ENCODE measurements around the gene ADGRL1. TPM values are rescaled to one million over a fixed set of nuclear protein-coding genes. Genes with fewer than 3 reads are reported as not detected.

Gene ADGRL1
- total RNA-seq, 1 experiment from 2014 or later = 117 TPM

DNA sequence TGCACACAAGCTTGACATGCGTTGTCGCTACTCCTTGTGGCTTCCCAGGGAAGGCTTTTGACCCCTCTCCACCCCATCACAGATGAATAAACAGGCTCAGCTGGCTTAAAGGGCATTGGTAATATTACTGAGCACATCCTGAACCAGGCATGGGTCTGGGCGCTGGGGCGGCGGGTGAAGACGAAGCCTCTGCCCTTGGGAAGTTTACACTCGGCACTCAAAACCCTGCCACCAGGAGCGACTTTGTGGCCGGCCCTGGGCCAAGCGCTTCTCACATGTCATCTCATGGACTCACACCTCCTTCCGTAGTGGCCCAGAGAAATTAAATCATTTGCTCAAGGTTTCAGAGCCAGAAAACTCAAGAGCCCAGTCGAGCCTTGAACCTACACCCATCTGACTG is 37.0 kb downstream of the ADGRL1 start:
- H2BK12ac ChIP-seq (ENCODE audit: insufficient read length, low read depth, low read length) = no peak overlapping the region
- no peak overlapping the region for H3K4ac ChIP-seq (ENCODE audit: low read depth, low read length)
- Mint-ChIP-seq H3K36me3 (ENCODE audit: insufficient read depth in 1 of 3, low read depth in 3 of 3) (peaks cover 45 to 61% (median 58%) of the 10 kb centered on the region in 3 experiments; a peak in 6 of 7 replicates), H3K9me3 (no peaks in the 10 kb centered on the region; a peak in 1 of 5 replicates), H3K4me1 (peaks cover 1 to 32% of the 10 kb centered on the region in 2 experiments; a peak in 3 of 4 replicates), H3K27ac (no peak overlapping the region), H3K4me3 (no peak overlapping the region), H3K27me3 (ENCODE audit: low read depth) (no peaks in the 10 kb centered on the region)
- H2AFZ ChIP-seq (ENCODE audit: low read length) = no peak overlapping the region
- H4K8ac ChIP-seq (replicated peaks; ENCODE audit: insufficient read length, low read depth, low read length) = no peak overlapping the region
- no peak overlapping the region for H3K23ac ChIP-seq (ENCODE audit: insufficient read length, low read depth, low read length)
- H3K56ac ChIP-seq (ENCODE audit: insufficient read length, low read depth, low read length) = no peak overlapping the region
- H2BK15ac ChIP-seq (ENCODE audit: low read depth, low read length) = no peak overlapping the region
- no peak overlapping the region for H3T11ph ChIP-seq (ENCODE audit: low read length)
- TF ChIP-seq, protein P1, sequence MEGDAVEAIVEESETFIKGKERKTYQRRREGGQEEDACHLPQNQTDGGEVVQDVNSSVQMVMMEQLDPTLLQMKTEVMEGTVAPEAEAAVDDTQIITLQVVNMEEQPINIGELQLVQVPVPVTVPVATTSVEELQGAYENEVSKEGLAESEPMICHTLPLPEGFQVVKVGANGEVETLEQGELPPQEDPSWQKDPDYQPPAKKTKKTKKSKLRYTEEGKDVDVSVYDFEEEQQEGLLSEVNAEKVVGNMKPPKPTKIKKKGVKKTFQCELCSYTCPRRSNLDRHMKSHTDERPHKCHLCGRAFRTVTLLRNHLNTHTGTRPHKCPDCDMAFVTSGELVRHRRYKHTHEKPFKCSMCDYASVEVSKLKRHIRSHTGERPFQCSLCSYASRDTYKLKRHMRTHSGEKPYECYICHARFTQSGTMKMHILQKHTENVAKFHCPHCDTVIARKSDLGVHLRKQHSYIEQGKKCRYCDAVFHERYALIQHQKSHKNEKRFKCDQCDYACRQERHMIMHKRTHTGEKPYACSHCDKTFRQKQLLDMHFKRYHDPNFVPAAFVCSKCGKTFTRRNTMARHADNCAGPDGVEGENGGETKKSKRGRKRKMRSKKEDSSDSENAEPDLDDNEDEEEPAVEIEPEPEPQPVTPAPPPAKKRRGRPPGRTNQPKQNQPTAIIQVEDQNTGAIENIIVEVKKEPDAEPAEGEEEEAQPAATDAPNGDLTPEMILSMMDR (conservative IDR thresholded peaks at IDR 0.05) = no peak
- no peaks in the 10 kb centered on the region for H4K20me1 ChIP-seq (ENCODE audit: control insufficient read depth, insufficient read depth, insufficient read length)
- H2BK120ac ChIP-seq (ENCODE audit: low read depth, low read length, poor library complexity, severe bottlenecking) = no peak overlapping the region
- no peak overlapping the region for H2AK5ac ChIP-seq (ENCODE audit: insufficient read length, low read length)
- no peaks in the 10 kb centered on the region for H3K27me3 ChIP-seq (ENCODE audit: insufficient read depth, low read length)
- no peak overlapping the region for H3K4me2 ChIP-seq (ENCODE audit: insufficient read depth, insufficient read length, low read length)
- no peak overlapping the region for H4K91ac ChIP-seq (ENCODE audit: insufficient read length, low read depth, low read length)
- no peak overlapping the region for H3K9ac ChIP-seq (ENCODE audit: extremely low read depth, insufficient read length, low read length)
- H3K4me1 ChIP-seq (ENCODE audit: insufficient read depth, low read length) = no peaks in the 10 kb centered on the region
- no peaks in the 10 kb centered on the region for H3K23me2 ChIP-seq (ENCODE audit: insufficient read length, low read depth, low read length, poor library complexity, severe bottlenecking)
- no CpG with 5 or more reads among the region's 12 CpGs for WGBS (ENCODE audit: extremely low coverage, insufficient read length, low lambda C conversion rate)
- H3K14ac ChIP-seq (ENCODE audit: insufficient read depth, low read length) = no peak overlapping the region
- H4K5ac ChIP-seq (ENCODE audit: insufficient read length, low read depth, low read length) = no peak overlapping the region
- H2BK5ac ChIP-seq (ENCODE audit: insufficient read length, low read length) = no peak overlapping the region
- no peaks in the 10 kb centered on the region for H3K9me3 ChIP-seq (ENCODE audit: control insufficient read depth, low read depth, low read length)
- H3K18ac ChIP-seq (ENCODE audit: insufficient read length, low read depth, low read length) = no peak overlapping the region
- no peak overlapping the region for H3K27ac ChIP-seq (ENCODE audit: insufficient read length, low read depth, low read length)
- H3K79me2 ChIP-seq (ENCODE audit: insufficient read depth, low read length) = no peaks in the 10 kb centered on the region
- H2BK20ac ChIP-seq (ENCODE audit: low read depth, low read length, poor library complexity, severe bottlenecking) = no peak overlapping the region
- DNase-seq = no peak
- no peaks in the 10 kb centered on the region for H3K79me1 ChIP-seq (ENCODE audit: insufficient read depth, low read depth, low read length, poor library complexity, severe bottlenecking)

Data from H9 (cell line).